T-helper 1 cell treated with Interleukin-12 subunit alpha and Interleukin-12 subunit beta and Interleukin-4 antibody, amounts not matched to agents 30 μg/mL and 1 μg/mL, for 36 hours (primary cell): ENCODE data around the gene MYH11.
A peak's percentile ranks its signal among the peaks of the same experiment; 100 is the strongest.
"Not testable (repeated sequence)": the region's sequence is repeated elsewhere in the genome, so short reads cannot be mapped to it uniquely, and the experiment has no call there.

Experiments used
- H3K27ac Mint-ChIP-seq: one replicate; pipeline ENCODE4 v1.8.0; 2021; ENCODE audit warnings: mild to moderate bottlenecking, mixed read lengths
- H3K27me3 Mint-ChIP-seq: one replicate; pipeline ENCODE4 v1.8.0; 2021; ENCODE audit warnings: low read depth, mixed read lengths
- H3K36me3 Mint-ChIP-seq: one replicate; pipeline ENCODE4 v1.8.0; 2021; ENCODE audit warnings: low read depth, mixed read lengths
- H3K4me1 Mint-ChIP-seq: one replicate; pipeline ENCODE4 v1.8.0; 2021; ENCODE audit warnings: low read depth, mixed read lengths
- H3K4me3 Mint-ChIP-seq: one replicate; pipeline ENCODE4 v1.8.0; 2021; ENCODE audit warnings: mild to moderate bottlenecking, moderate library complexity, mixed read lengths
- H3K9me3 Mint-ChIP-seq: one replicate; pipeline ENCODE4 v1.8.0; 2021; ENCODE audit warnings: mixed read lengths

Gene MYH11

DNA sequence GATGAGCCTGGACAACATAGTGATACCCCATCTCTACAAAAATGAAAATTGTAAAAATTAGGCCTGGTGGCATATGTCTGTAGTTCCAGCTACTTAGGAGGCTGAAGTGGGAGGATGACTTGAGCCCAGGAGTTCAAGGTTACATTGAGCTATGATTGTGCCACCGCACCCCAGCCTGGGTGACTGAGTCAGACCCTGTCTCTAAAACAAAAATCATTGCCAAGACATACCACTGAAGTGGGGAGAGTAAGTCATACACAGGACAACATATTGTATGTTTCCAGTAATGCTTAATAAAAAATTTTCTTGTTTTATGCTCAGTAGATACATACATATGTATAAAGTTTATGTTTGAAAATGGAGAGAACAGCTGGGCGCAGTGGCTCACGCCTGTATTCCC, 167.5 kb downstream of the MYH11 start:
- Mint-ChIP-seq H3K4me1 (no peaks in the 10 kb centered on the region), H3K4me3 (no peak overlapping the region), H3K36me3 (peaks cover 46% of the 10 kb centered on the region), H3K27me3 (no peaks in the 10 kb centered on the region), H3K9me3 (no peaks in the 10 kb centered on the region), H3K27ac (no peak overlapping the region)

DNA sequence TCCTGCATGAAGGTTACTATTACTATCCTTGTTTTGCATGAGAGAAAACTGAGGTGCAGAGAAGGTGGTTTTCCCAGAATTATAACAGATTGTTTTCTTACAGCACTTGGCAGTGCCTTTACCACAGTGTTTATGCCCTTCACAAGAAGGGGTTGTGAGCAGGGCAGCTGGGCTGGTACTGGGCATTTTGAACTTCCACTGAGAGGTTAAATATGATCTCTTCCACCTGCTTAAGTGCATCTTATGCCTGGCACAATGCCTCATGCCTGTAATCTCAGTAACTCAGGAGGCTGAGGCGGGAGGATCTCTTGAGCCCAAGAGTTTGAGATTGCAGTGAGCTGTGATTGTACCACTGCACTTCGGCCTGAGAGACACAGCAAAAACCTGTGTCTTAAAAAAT, 170.5 kb downstream of the MYH11 start:
- Mint-ChIP-seq H3K27ac (no peak overlapping the region), H3K36me3 (peaks cover 36% of the 10 kb centered on the region), H3K9me3 (no peaks in the 10 kb centered on the region), H3K4me1 (peaks cover 5% of the 10 kb centered on the region), H3K4me3 (no peak overlapping the region), H3K27me3 (no peaks in the 10 kb centered on the region)

DNA sequence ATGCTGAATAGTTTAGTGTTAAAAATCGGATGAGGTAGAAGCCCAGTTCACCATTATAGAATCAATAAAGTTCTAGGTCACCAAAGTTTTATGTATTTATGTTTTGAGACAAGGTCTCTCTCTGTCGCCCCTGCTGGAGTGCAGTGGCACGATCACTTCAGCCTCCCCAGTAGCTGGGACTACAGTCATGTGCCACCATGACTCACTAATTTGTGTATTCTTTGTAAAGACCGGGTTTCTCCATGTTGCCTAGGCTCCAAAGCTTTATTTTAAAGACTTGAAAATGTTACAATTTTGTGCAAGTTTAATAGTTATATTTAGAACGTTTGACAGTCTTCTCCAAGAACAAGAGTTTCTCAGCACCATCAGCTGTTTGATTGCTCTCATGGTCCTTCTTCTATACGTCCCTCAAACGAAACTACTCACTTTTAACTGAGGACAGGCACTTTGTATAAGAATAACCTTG, 174.7 kb downstream of the MYH11 start:
- Mint-ChIP-seq H3K9me3 (no peaks in the 10 kb centered on the region), H3K36me3 (peaks cover 40% of the 10 kb centered on the region), H3K4me3 (no peak overlapping the region), H3K27me3 (no peaks in the 10 kb centered on the region), H3K27ac (no peak overlapping the region), H3K4me1 (peaks cover 11% of the 10 kb centered on the region)

DNA sequence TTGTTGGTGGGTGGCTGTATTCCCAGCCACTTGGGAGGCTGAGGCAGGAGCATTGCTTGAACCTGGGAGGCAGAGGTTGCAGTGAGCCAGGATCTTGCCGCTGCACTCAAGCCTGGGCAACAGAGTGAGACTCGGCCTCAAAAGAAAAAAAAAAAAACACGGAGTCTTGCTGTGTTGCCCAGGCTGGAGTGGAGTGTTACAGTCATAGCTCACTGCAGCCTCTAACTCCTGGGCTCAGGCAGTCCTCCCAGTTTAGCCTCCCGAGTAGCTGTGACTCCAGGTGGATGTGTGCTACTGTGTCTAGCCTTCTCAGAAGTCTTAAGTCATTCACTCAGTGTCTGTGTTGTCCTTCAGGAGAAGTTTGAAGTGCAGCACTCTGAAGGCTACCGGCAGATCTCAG, 179.4 kb downstream of the MYH11 start:
- H3K36me3 Mint-ChIP-seq, result peaks cover 59% of the 10 kb centered on the region
- H3K27ac Mint-ChIP-seq, result peak overlapping the region; percentile 7
- no peaks in the 10 kb centered on the region for H3K27me3 Mint-ChIP-seq
- no peak overlapping the region for H3K4me3 Mint-ChIP-seq
- peaks cover 34% of the 10 kb centered on the region for H3K4me1 Mint-ChIP-seq
- H3K9me3 Mint-ChIP-seq, result no peaks in the 10 kb centered on the region

DNA sequence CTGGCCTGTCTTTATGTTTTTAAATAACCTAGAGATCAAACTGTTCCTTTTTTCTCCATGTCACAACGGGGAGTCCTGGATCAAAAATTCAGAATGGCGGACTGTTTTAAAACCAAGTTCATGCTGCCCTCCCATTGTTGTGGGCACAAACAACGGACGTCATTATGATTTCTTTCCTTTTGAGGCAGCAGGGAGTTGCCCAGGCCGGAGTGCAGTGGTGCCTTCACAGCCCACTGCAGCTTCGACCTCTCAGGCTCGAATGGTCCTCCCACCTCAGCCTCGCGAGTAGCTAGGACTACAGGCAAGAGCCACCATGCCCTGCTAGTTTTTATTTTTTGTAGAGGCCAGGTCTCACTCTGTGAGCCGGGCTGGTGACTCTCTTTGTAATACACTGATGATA, 180.3 kb downstream of the MYH11 start:
- Mint-ChIP-seq H3K27ac (peak overlapping the region; percentile 59), H3K9me3 (no peaks in the 10 kb centered on the region), H3K36me3 (peaks cover 54% of the 10 kb centered on the region), H3K4me1 (peaks cover 38% of the 10 kb centered on the region), H3K27me3 (no peaks in the 10 kb centered on the region), H3K4me3 (no peak overlapping the region)

DNA sequence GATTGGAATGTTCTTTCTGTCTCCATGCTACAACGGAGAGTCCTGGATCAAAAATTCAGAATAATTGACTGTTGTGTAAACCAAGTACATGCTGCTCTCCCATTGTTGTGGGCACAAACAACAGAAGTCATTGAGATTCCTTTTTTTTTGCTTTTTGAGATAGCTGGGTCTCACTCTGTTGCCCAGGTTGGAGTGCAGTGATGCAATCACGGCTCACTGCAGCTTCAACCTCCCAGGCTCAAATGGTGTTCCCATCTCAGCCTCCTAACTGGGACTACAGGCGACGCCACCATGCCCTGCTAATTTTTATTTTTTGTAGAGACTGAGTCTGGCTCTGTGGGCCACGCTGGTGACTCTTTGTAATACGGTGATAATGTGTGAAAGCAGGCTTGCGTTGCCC, 182.3 kb downstream of the MYH11 start:
- Mint-ChIP-seq H3K9me3 (no peaks in the 10 kb centered on the region), H3K27ac (peak overlapping the region; percentile 97), H3K4me1 (peaks cover 47% of the 10 kb centered on the region), H3K4me3 (no peak overlapping the region), H3K27me3 (no peaks in the 10 kb centered on the region), H3K36me3 (peaks cover 54% of the 10 kb centered on the region)

DNA sequence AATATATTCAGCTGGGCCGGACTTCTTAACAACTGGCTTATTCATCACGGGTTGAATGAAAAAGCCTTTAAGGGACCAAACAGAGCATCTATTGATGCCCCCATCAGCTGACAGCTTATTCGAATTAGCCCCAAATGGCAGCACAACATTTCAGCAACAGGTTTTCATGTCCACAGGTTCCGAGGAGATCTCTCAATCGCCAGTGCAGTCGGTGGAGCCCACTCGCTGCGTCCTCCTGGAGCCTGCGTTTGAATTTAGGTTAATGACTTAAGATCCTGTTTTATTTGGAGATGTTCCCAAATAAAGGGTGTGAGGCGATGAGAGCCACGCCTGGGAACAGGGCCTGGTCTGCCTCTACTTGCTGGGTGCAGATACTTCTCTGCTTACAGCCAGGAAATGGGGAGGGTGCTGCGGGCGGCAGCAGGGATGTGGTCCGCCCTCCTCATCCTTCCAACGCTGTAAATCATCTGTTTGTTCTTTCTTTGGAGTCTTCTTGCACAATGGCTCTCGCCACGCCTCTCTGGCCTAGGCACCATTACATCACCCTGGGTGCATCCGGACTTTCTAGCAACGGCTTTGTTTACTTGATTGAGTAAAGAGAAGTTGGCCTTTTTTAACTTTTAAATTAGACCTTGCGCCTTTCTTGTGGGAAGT, 184.2 kb downstream of the MYH11 start:
- peaks cover 44% of the 10 kb centered on the region for H3K4me1 Mint-ChIP-seq
- H3K36me3 Mint-ChIP-seq, result peaks cover 46% of the 10 kb centered on the region
- peak overlapping the region; percentile 97 for H3K27ac Mint-ChIP-seq
- H3K4me3 Mint-ChIP-seq, result peak overlapping the region; percentile 72
- H3K27me3 Mint-ChIP-seq, result no peaks in the 10 kb centered on the region
- H3K9me3 Mint-ChIP-seq, result no peaks in the 10 kb centered on the region

DNA sequence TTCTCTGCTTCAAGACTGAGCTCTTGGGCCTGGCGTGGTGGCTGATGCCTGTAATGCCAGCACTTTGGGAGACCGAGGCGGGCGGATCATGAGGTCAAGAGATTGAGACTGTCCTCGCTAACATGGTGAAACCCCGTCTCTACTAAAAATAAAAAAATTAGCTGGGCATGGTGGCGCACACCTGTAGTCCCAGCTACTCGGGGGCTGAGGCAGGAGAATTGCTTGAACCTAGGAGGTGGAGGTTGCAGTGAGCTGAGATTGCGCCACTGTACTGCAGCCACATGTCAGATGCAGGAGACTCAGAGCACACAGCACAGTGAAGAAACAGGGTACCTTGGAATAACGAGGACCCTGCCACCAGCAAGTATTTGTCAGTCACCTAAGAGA, 184.7 kb downstream of the MYH11 start:
- H3K4me1 Mint-ChIP-seq, result peaks cover 45% of the 10 kb centered on the region
- peak overlapping the region; percentile 72 for H3K4me3 Mint-ChIP-seq
- peak overlapping the region; percentile 97 for H3K27ac Mint-ChIP-seq
- H3K9me3 Mint-ChIP-seq, H3K27me3 Mint-ChIP-seq: not testable (repeated sequence)
- peaks cover 45% of the 10 kb centered on the region for H3K36me3 Mint-ChIP-seq

DNA sequence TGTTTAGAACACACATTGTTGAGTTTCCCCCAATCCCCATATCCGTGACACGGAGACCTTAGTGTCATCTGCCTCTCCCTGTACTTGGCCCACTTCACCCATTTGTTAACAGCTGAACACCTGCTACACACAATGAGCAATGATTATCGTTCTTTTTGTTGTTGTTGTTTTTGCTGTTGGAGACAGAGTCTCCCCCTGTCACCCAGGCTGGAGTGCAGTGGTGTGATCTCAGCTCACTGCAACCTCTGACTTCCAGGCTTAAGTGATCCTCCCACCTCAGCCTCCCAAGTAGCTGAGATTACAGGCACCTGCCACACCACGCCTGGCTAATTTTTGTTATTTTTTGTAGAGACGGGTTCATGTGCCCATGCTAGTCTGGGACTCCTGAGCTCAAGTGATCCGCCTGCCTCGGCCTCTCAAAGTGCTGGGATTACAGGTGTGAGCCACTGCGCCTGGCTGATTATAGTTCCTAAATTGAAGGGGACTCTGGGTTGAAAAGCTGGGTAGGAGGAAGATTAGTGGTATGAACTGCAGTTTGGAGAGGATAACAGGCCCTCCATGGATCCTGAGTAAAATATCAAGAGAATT, 185.2 kb downstream of the MYH11 start:
- Mint-ChIP-seq H3K27me3 (no peaks in the 10 kb centered on the region), H3K27ac (peak overlapping the region; percentile 97), H3K9me3 (no peaks in the 10 kb centered on the region), H3K4me3 (no peak overlapping the region), H3K4me1 (peaks cover 44% of the 10 kb centered on the region), H3K36me3 (peaks cover 42% of the 10 kb centered on the region)

DNA sequence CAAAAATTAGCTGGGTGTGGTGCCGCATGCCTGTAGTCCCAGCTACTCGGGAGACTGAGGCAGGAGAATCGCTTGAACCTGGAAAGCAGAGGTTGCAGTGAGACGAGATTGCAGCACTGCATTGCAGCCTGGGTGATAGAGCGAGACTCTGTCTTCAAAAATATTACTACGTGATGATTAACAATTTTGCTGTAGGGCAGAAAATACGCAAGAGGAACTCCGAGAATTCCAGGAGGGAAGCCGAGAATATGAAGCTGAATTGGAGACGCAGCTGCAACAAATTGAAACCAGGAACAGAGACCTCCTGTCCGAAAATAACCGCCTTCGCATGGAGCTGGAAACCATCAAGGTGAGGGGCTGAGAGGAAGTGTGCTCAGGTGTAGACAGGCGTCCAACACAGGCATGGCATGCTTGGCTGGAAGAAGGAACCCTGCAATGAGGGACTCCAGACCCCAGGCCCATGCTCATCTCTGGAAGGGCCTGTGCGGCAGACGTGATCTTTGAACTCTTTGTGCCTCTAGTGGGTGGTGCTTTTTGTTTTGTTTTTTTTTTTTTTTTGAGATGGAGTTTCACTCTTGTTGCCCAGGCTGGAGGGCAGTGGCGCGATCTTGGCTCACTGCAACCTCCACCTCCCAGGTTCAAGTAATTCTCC, 189.6 kb downstream of the MYH11 start:
- Mint-ChIP-seq H3K4me1 (peaks cover 25% of the 10 kb centered on the region), H3K9me3 (no peaks in the 10 kb centered on the region), H3K27me3 (no peaks in the 10 kb centered on the region), H3K4me3 (no peak overlapping the region), H3K27ac (no peak overlapping the region), H3K36me3 (peaks cover 26% of the 10 kb centered on the region)

DNA sequence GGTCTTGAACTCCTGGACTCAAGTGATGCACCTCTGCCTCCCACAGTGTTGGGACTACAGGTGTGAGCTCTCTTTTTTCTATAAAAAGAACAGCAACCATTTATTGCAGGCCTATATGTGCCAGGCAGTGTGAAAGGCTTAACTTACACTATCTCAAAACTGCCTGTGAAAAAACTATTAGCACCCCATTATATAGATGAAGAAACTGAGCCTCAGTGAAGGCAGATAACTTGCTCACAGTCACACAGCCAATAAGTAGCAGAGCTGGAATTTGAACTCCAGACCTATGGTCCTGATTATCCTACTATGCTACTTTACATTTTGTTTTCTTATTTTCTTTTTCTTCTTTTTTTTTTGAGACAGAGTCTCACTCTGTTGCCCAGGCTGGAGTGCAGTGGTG, 191.7 kb downstream of the MYH11 start:
- no peaks in the 10 kb centered on the region for H3K9me3 Mint-ChIP-seq
- peaks cover 30% of the 10 kb centered on the region for H3K36me3 Mint-ChIP-seq
- H3K27me3 Mint-ChIP-seq, result no peaks in the 10 kb centered on the region
- H3K4me3 Mint-ChIP-seq, result no peak overlapping the region
- peaks cover 19% of the 10 kb centered on the region for H3K4me1 Mint-ChIP-seq
- no peak overlapping the region for H3K27ac Mint-ChIP-seq

DNA sequence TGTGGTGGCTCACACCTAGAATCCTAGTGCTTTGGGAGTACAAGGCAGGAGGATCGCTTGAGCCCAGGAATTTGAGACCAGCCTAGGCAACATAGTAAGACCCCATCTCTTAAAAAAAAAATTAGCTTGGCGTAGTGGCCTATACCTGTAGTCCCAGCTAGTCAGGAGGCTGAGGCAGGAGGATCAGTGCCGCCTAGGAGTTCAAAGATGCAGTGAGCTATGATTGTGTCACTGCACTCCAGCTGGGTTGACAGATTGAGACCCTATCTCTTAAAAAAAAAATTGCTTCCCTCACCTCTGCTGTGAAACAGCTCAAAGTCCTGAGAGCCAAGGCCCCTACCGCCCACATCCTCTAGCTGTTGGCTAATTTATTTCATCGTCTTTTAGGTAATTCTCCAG, 196.6 kb downstream of the MYH11 start:
- Mint-ChIP-seq H3K9me3 (no peaks in the 10 kb centered on the region), H3K4me1 (peaks cover 35% of the 10 kb centered on the region), H3K27me3 (no peaks in the 10 kb centered on the region), H3K27ac (peak overlapping the region; percentile 60), H3K36me3 (peaks cover 35% of the 10 kb centered on the region), H3K4me3 (no peak overlapping the region)

DNA sequence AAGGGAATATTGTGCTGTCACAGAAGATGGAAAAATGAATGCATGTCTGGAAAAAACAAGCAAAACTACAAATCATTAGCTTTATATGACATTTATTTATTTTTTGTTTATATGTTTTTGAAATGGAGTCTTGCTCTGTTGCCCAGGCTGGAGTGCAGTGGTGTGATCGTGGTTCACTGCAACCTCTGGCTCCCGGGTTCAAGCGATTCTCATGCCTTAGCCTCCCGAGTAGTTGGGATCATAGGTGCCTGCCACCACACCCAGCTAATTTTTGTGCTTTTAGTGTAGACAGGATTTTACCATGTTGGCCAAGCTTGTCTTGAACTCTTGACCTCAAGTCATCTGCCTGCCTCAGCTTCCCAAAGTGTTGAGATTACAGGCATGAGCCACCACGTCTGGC, 198.3 kb downstream of the MYH11 start:
- Mint-ChIP-seq H3K4me3 (peak overlapping the region; percentile 39), H3K27me3 (no peaks in the 10 kb centered on the region), H3K27ac (peak overlapping the region; percentile 80), H3K36me3 (peaks cover 36% of the 10 kb centered on the region), H3K9me3 (no peaks in the 10 kb centered on the region), H3K4me1 (peaks cover 39% of the 10 kb centered on the region)

DNA sequence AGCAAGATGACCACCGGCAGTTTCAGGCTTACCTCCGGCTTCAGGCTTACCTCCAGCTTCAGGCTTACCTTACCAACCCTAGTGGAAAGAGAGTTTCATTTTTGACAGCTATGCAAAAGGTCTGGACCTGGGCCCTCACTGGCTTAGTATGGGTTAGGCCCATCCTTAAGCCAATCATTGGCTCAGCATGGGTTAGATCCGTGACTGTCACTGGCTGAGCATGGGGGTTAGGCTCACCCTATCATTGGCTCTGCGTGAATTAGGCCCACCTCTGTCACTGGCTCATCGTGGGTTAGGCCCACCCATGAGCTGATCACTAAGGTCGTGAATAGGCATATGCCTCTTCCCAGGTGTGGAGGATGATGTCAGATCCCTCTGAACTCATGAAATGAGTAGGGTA, 198.7 kb downstream of the MYH11 start:
- H3K9me3 Mint-ChIP-seq, result no peaks in the 10 kb centered on the region
- peak overlapping the region; percentile 76 for H3K27ac Mint-ChIP-seq
- H3K27me3 Mint-ChIP-seq, result no peaks in the 10 kb centered on the region
- no peak overlapping the region for H3K4me3 Mint-ChIP-seq
- peaks cover 39% of the 10 kb centered on the region for H3K36me3 Mint-ChIP-seq
- H3K4me1 Mint-ChIP-seq, result peaks cover 42% of the 10 kb centered on the region

DNA sequence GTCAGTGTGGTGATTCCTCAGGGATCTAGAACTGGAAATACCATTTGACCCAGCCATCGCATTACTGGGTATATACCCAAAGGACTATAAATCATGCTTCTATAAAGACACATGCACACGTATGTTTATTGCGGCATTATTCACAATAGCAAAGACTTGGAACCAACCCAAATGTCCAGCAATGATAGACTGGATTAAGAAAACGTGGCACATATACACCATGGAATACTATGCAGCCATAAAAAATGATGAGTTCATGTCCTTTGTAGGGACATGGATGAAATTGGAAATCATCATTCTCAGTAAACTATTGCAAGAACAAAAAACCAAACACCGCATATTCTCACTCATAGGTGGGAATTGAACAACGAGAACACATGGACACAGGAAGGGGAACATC, 201.3 kb downstream of the MYH11 start:
- H3K36me3 Mint-ChIP-seq, result peaks cover 37% of the 10 kb centered on the region

More for the DNA sequence above, 201.3 kb downstream of the MYH11 start:
- not testable (repeated sequence) for H3K27me3 Mint-ChIP-seq, H3K9me3 Mint-ChIP-seq, H3K27ac Mint-ChIP-seq, H3K4me3 Mint-ChIP-seq
- peaks cover 43% of the 10 kb centered on the region for H3K4me1 Mint-ChIP-seq
